Measurements from ENCODE around the gene ATG16L2. TPM values are rescaled to one million over a fixed set of nuclear protein-coding genes. Genes with fewer than 3 reads are reported as not detected.

Gene ATG16L2
- total RNA-seq, 1 experiment from 2014 or later, result 22.2 TPM

DNA sequence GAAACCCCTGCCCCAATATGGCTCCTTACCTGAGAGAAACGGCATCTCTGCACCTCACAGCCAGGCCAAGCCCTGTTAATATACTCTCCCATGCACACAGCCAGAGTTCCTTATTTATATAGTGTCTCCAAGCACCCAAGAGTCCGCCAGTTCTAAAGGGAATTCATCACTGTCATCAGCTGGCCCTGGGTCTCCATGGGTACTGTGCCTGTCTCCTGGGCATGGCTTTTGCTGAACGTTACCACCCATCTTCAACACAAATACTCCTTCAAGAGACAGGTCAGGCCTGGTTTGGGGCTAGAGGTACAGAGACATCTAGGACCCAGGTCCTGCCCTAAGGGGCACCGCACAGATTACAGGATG, 1.6 kb upstream of the ATG16L2 start (continued):
- TF ChIP-seq, protein P1, sequence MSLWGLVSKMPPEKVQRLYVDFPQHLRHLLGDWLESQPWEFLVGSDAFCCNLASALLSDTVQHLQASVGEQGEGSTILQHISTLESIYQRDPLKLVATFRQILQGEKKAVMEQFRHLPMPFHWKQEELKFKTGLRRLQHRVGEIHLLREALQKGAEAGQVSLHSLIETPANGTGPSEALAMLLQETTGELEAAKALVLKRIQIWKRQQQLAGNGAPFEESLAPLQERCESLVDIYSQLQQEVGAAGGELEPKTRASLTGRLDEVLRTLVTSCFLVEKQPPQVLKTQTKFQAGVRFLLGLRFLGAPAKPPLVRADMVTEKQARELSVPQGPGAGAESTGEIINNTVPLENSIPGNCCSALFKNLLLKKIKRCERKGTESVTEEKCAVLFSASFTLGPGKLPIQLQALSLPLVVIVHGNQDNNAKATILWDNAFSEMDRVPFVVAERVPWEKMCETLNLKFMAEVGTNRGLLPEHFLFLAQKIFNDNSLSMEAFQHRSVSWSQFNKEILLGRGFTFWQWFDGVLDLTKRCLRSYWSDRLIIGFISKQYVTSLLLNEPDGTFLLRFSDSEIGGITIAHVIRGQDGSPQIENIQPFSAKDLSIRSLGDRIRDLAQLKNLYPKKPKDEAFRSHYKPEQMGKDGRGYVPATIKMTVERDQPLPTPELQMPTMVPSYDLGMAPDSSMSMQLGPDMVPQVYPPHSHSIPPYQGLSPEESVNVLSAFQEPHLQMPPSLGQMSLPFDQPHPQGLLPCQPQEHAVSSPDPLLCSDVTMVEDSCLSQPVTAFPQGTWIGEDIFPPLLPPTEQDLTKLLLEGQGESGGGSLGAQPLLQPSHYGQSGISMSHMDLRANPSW (CRISPR knock-in tag; conservative IDR thresholded peaks at IDR 0.05; ENCODE audit: low read depth), result no peak
- TF ChIP-seq GTF2I (CRISPR knock-in tag; conservative IDR thresholded peaks at IDR 0.05) (no peak), EMX1 (CRISPR knock-in tag; IDR thresholded peaks at IDR 0.05) (no peak), RELA (CRISPR knock-in tag; IDR thresholded peaks at IDR 0.05; ENCODE audit: borderline replicate concordance) (no peak), GABPB1 (CRISPR knock-in tag; IDR thresholded peaks at IDR 0.05) (no peak), NR2C2 (CRISPR knock-in tag; IDR thresholded peaks at IDR 0.05) (no peak), ZNF263 (CRISPR knock-in tag; IDR thresholded peaks at IDR 0.05; ENCODE audit: low read depth) (no peak), ZNF317 (CRISPR knock-in tag; IDR thresholded peaks at IDR 0.05; ENCODE audit: borderline replicate concordance, low read depth) (no peak)
- TF ChIP-seq, protein P2, sequence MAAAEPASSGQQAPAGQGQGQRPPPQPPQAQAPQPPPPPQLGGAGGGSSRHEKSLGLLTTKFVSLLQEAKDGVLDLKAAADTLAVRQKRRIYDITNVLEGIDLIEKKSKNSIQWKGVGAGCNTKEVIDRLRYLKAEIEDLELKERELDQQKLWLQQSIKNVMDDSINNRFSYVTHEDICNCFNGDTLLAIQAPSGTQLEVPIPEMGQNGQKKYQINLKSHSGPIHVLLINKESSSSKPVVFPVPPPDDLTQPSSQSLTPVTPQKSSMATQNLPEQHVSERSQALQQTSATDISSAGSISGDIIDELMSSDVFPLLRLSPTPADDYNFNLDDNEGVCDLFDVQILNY (CRISPR knock-in tag; IDR thresholded peaks at IDR 0.05), result no peak

DNA sequence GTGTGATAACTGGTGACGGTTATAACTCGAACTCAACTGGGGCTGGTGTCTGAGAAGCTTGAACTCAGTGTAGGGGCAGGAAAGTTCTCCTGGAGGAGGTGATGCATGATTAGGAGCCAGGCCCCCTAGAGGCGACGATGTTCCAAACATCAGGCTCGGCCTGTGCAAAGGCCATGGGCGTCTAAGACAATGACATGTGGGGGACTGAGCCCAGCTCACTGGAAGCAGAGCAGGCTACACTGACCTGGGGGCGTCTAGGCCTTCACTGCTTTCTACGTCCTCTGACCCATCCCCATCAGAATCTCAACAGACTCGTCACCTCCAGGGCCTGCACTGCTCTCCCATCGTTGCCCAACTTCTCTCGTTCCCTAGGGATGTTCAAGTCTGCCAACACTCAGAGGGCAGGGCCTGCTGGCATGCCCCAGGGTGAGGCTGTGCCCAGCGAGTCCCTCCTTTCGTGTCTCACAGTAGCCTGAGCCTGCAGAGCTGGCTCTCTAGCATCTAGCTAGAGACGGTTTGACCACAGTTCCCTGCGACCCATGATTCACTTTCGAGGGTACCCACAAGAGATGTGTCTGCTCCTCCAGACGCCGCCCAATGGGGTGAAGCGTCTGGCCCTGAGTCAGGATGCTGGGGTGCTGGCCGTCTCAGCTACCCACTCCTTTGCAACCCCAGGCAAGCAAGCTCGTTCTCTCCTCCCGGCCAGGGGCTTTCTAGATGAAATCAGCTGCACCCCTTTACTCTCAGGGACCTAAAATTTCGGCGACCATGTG, 1.1 kb upstream of the ATG16L2 start:
- ATAC-seq, result peak; percentile 43
- ChIA-PET CTCF (interaction anchor here (0.5 to 4.0 kb wide), 25 partner anchors 9 to 522 kb away, joined by 3 to 54 read pairs (median 6); partner anchors contain the start of genes FCHSD2 and STARD10), POLR2A (interaction anchor here (0.7 to 1.4 kb wide), 3 partner anchors 19 to 424 kb away, joined by 3 to 6 read pairs (median 5); partner anchors contain the start of gene STARD10)
- peaks cover 26% of the 10 kb centered on the region for H3K4me1 Mint-ChIP-seq
- TF ChIP-seq, protein P3, sequence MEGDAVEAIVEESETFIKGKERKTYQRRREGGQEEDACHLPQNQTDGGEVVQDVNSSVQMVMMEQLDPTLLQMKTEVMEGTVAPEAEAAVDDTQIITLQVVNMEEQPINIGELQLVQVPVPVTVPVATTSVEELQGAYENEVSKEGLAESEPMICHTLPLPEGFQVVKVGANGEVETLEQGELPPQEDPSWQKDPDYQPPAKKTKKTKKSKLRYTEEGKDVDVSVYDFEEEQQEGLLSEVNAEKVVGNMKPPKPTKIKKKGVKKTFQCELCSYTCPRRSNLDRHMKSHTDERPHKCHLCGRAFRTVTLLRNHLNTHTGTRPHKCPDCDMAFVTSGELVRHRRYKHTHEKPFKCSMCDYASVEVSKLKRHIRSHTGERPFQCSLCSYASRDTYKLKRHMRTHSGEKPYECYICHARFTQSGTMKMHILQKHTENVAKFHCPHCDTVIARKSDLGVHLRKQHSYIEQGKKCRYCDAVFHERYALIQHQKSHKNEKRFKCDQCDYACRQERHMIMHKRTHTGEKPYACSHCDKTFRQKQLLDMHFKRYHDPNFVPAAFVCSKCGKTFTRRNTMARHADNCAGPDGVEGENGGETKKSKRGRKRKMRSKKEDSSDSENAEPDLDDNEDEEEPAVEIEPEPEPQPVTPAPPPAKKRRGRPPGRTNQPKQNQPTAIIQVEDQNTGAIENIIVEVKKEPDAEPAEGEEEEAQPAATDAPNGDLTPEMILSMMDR (IDR thresholded peaks at IDR 0.05), result peak; percentile 31; the same call in 1 of the 2 replicates
- TF ChIP-seq GTF2I (CRISPR knock-in tag; conservative IDR thresholded peaks at IDR 0.05), result 0 out of 2 replicates have a peak, but pooled peaks have one; percentile 65
- TF ChIP-seq, protein P4, sequence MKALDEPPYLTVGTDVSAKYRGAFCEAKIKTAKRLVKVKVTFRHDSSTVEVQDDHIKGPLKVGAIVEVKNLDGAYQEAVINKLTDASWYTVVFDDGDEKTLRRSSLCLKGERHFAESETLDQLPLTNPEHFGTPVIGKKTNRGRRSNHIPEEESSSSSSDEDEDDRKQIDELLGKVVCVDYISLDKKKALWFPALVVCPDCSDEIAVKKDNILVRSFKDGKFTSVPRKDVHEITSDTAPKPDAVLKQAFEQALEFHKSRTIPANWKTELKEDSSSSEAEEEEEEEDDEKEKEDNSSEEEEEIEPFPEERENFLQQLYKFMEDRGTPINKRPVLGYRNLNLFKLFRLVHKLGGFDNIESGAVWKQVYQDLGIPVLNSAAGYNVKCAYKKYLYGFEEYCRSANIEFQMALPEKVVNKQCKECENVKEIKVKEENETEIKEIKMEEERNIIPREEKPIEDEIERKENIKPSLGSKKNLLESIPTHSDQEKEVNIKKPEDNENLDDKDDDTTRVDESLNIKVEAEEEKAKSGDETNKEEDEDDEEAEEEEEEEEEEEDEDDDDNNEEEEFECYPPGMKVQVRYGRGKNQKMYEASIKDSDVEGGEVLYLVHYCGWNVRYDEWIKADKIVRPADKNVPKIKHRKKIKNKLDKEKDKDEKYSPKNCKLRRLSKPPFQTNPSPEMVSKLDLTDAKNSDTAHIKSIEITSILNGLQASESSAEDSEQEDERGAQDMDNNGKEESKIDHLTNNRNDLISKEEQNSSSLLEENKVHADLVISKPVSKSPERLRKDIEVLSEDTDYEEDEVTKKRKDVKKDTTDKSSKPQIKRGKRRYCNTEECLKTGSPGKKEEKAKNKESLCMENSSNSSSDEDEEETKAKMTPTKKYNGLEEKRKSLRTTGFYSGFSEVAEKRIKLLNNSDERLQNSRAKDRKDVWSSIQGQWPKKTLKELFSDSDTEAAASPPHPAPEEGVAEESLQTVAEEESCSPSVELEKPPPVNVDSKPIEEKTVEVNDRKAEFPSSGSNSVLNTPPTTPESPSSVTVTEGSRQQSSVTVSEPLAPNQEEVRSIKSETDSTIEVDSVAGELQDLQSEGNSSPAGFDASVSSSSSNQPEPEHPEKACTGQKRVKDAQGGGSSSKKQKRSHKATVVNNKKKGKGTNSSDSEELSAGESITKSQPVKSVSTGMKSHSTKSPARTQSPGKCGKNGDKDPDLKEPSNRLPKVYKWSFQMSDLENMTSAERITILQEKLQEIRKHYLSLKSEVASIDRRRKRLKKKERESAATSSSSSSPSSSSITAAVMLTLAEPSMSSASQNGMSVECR (CRISPR knock-in tag; IDR thresholded peaks at IDR 0.05; ENCODE audit: borderline replicate concordance), result peak; percentile 9; the same call in 1 of the 2 replicates
- TF ChIP-seq, protein P5, sequence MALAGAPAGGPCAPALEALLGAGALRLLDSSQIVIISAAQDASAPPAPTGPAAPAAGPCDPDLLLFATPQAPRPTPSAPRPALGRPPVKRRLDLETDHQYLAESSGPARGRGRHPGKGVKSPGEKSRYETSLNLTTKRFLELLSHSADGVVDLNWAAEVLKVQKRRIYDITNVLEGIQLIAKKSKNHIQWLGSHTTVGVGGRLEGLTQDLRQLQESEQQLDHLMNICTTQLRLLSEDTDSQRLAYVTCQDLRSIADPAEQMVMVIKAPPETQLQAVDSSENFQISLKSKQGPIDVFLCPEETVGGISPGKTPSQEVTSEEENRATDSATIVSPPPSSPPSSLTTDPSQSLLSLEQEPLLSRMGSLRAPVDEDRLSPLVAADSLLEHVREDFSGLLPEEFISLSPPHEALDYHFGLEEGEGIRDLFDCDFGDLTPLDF (CRISPR knock-in tag; IDR thresholded peaks at IDR 0.05), result no peak
- peak; percentile 72 for DNase-seq (ENCODE audit: low spot score)
- H3K4me3 Mint-ChIP-seq, result peak overlapping the region; percentile 90
- no peaks in the 10 kb centered on the region for H3K9me3 Mint-ChIP-seq
- peaks cover 6% of the 10 kb centered on the region; the same call in 1 of the 2 replicates for H3K36me3 Mint-ChIP-seq
- 0 out of 2 replicates have a peak overlapping the region, but pooled peaks have one; percentile 90 for H3K27ac Mint-ChIP-seq
- peaks cover 22% of the 10 kb centered on the region for H3K27me3 Mint-ChIP-seq (ENCODE audit: low read depth)
